NCI-H748 treated with DMSO at 0.1 percent for 48 hours (cell line): ENCODE results near the gene SIDT1.

ENCODE experiments used
- DNase-seq: peaks from one replicate; lab custom pipeline; 2025; lab: John Stamatoyannopoulos, UW

SIDT1 gene

GRCh38 chr3:113597596-113598354 is 65.4 kb downstream of the SIDT1 start:
- DNase-seq: no peak

- DNase-seq: no peak
Observed at GRCh38 chr3:113600418-113601182, 68.2 kb downstream of the SIDT1 start.

- no peak for DNase-seq
Observed at GRCh38 chr3:113601240-113601639, 68.9 kb downstream of the SIDT1 start.

GRCh38 chr3:113602256-113602655 is 69.9 kb downstream of the SIDT1 start:
- no peak for DNase-seq

- no peak for DNase-seq
Observed at GRCh38 chr3:113602836-113603235, 70.5 kb downstream of the SIDT1 start.

GRCh38 chr3:113606539-113607218 is 74.3 kb downstream of the SIDT1 start:
- DNase-seq: no peak

GRCh38 chr3:113607219-113607596 is 74.9 kb downstream of the SIDT1 start:
- DNase-seq: no peak

GRCh38 chr3:113614402-113614801 is 82.0 kb downstream of the SIDT1 start:
- DNase-seq: no peak

GRCh38 chr3:113615976-113616375 is 83.6 kb downstream of the SIDT1 start:
- DNase-seq: no peak

GRCh38 chr3:113617726-113618125 is 85.4 kb downstream of the SIDT1 start:
- DNase-seq: no peak

- no peak for DNase-seq
Observed at GRCh38 chr3:113620091-113620490, 87.7 kb downstream of the SIDT1 start.

- no peak for DNase-seq
Observed at GRCh38 chr3:113623324-113623723, 91.0 kb downstream of the SIDT1 start.

GRCh38 chr3:113623811-113624210 is 91.5 kb downstream of the SIDT1 start:
- DNase-seq: no peak

- no peak for DNase-seq
Observed at GRCh38 chr3:113625834-113626233, 93.5 kb downstream of the SIDT1 start.

GRCh38 chr3:113626503-113627371 is 94.4 kb downstream of the SIDT1 start:
- no peak for DNase-seq

GRCh38 chr3:113628316-113628715 is 96.0 kb downstream of the SIDT1 start:
- DNase-seq: no peak

- DNase-seq: no peak
Observed at GRCh38 chr3:113628788-113629187, 96.4 kb downstream of the SIDT1 start.

GRCh38 chr3:113629584-113630421 is 97.4 kb downstream of the SIDT1 start:
- DNase-seq: no peak

GRCh38 chr3:113630956-113631542 is 98.7 kb downstream of the SIDT1 start:
- no peak for DNase-seq

GRCh38 chr3:113631573-113631972 is 99.2 kb downstream of the SIDT1 start:
- DNase-seq: no peak
